Urothelium cell line (cell line): ENCODE results near the gene XIAP.
"Not testable (repeated sequence)": the region's sequence is repeated elsewhere in the genome, so short reads cannot be mapped to it uniquely, and the experiment has no call there.

Source experiments
- DNase-seq: peaks from one replicate; pipeline ENCODE4 v3.0.0; 2011; ENCODE audit warnings: low spot score, mixed read lengths
- FAIRE-seq: peaks from 2 replicates; lab custom pipeline; 2011; peaks lifted over from hg19 to GRCh38; lab: Jason Lieb, UNC

The XIAP gene

GRCh38 chrX:123873956-123874355 is 14.1 kb downstream of the XIAP start:
- FAIRE-seq, result no peak
- no peak for DNase-seq

DNA sequence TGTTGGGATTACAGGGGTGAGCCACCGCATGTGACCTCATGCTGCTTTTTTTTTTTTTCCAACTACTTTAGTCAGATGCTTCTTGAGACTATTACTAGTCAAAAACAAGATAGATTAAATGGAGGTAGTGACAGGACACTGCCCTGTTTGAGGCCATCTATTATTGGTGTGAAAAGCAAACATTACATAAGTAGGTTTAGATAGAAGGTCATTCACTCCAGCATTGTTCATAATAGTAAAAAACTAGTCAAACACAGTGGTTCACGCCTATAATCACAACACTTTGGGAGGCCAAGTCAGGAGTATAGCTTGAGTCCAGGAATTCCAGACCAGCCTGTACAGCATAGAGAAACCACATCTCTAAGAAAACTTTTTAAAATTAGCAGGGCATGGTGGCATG is 16.3 kb downstream of the XIAP start:
- no peak for DNase-seq
- FAIRE-seq, result no peak

DNA sequence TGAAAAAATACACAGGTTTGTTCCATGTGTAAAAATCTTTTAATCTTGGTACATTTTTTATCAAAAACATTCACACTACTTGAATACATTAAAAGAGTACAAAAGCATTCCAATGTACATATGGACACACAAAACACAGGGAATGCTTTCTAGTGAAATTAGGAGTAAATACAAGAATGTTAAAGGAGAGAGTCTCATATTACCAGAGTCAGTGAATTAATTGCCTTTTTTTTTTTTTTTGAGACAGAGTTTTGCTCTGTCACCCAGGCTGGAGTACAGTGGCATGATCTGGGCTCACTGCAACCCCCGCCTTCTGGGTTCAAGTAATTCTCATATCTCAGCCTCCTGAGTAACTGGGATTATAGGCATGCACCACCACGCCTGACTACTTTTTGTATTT is 17.0 kb downstream of the XIAP start:
- FAIRE-seq (no peak), DNase-seq (no peak)

- DNase-seq (no peak), FAIRE-seq (no peak)
Measured at GRCh38 chrX:123878252-123878721, 18.4 kb downstream of the XIAP start.

GRCh38 chrX:123881330-123881729 is 21.5 kb downstream of the XIAP start:
- DNase-seq (no peak), FAIRE-seq (no peak)

DNA sequence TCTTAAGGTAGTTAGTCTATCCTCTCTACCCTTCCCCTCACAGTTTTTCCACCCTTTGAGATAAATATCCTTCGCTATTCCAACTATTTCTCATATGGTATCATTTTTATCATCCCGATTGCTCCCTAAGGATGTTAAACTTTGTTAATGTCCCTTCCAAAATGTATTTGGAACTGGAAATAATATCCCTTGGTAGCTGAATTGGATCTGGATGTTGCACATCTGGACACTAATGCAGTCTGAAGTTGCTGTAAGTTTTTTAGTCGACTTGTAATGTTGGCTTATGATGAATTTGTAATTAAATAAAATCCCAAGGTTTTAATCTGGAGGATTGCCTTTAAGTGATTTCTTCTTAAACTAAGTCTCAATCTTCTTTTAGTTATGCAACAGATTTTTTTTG is 22.5 kb downstream of the XIAP start:
- FAIRE-seq (no peak), DNase-seq (no peak)

GRCh38 chrX:123884809-123885408 is 25.1 kb downstream of the XIAP start:
- no peak for FAIRE-seq

GRCh38 chrX:123899701-123900100 is 39.8 kb downstream of the XIAP start:
- DNase-seq (no peak), FAIRE-seq (no peak)

More at GRCh38 chrX:123884809-123885408, 25.1 kb downstream of the XIAP start:
- DNase-seq, result peak; percentile 13

GRCh38 chrX:123903261-123903660 is 43.4 kb downstream of the XIAP start:
- FAIRE-seq, DNase-seq: not testable (repeated sequence)

- FAIRE-seq (no peak), DNase-seq (no peak)
Measured at GRCh38 chrX:123905332-123905731, 45.5 kb downstream of the XIAP start.

GRCh38 chrX:123906557-123907316 is 46.9 kb downstream of the XIAP start:
- FAIRE-seq (no peak), DNase-seq (no peak)

- FAIRE-seq (no peak), DNase-seq (no peak)
Measured at GRCh38 chrX:123909523-123909922, 49.7 kb downstream of the XIAP start.

DNA sequence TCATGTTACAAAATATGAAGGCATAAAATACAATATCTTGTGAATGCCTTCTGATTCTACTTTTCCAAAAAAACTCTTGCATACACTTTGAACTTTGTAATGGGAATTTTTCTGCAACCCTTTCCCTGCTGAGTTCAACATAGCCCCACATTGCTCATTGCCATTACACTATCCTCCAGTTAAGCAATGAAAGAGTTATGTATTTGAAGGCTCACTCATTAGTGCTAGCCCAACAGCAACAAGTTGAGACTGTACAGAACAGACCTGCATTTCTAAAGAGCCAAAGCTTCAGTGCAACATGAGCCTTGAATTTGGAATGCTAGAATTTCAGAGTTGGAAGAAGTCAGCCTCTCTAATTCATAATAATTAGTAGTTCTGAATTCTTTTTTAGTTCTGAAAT is 57.2 kb downstream of the XIAP start:
- no peak for DNase-seq
- no peak for FAIRE-seq

DNA sequence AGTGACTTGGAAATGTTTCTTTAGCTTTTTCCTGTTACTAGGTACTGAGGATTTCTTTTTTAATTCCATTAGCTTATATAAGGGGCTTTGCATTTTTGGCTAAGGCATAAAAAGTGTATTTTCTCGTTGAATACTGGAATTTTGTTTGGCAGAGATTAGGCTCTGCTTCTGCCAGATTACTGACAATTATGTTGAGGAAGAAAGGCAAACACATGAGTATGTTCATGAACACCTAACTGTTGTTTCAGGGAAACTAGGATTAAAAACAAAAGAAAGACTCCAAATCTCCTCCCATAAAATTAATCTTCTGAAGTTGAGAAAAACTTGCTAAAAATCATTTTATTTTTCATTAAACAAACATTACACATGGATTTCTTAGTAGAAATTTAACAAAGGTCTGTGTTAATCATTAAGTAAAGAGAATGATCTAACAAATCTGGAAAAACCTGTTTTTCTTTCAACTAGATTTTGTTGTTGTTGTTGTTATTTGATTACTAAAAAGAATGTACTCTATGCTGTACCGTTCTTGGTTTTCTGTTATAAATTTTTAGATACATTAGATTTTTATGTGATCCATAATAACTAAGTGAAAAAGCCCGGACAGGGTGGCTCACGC is 58.4 kb downstream of the XIAP start:
- no peak for DNase-seq
- no peak for FAIRE-seq

GRCh38 chrX:123920105-123920785 is 60.4 kb downstream of the XIAP start:
- DNase-seq (peak; percentile 16), FAIRE-seq (no peak)

DNA sequence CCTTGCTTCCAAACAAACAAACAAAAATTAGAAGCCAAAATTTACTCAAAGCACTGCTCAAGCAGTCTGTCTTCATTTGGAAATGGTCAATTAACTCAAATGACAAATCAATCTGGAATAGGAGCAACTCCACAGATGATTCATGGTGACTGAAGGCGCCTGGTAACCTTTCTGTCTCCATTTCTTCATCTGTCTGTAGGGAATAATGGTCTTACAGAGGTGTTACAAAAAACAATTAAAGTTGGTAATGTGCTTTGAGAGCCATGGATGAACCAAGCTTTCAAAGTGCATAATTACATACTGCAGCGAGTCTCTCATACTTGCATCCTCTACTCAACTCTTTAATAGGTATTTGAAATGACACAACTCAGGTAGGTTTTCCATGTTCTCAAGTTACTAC is 63.4 kb downstream of the XIAP start:
- FAIRE-seq (no peak), DNase-seq (no peak)

GRCh38 chrX:123924186-123924585 is 64.3 kb downstream of the XIAP start:
- DNase-seq (no peak), FAIRE-seq (no peak)

- FAIRE-seq (no peak), DNase-seq (no peak)
Measured at GRCh38 chrX:123927845-123928244, 68.0 kb downstream of the XIAP start.

DNA sequence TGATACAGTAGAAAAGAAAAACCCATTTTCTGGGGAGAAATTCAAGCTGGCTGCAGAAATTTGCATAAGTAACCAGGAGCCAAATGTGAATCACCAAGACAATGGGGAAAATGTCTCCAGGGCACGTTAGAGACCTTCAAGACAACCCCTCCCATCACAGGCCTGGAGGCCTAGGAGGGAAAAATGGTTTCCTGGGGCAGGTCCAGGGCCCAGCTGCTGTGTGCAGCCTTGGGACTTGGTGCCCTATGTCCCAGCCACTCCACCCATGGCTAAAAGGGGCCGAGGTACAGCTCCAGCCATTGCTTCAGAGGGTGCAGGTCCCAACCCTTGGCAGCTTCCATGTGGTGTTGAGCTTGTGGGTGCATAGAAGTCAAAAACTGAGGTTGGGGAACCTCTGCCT is 72.2 kb downstream of the XIAP start:
- not testable (repeated sequence) for DNase-seq, FAIRE-seq

- FAIRE-seq (no peak), DNase-seq (no peak)
Measured at GRCh38 chrX:123943074-123943473, 83.2 kb downstream of the XIAP start.

GRCh38 chrX:123943488-123943887 is 83.6 kb downstream of the XIAP start:
- FAIRE-seq, result no peak
- DNase-seq, result no peak
